ENCODE data around the gene NDUFAF8.
A peak's percentile ranks its signal among the peaks of the same experiment; 100 is the strongest.
"Not testable (repeated sequence)": the region's sequence is repeated elsewhere in the genome, so short reads cannot be mapped to it uniquely, and the experiment has no call there.

NDUFAF8 gene

DNA sequence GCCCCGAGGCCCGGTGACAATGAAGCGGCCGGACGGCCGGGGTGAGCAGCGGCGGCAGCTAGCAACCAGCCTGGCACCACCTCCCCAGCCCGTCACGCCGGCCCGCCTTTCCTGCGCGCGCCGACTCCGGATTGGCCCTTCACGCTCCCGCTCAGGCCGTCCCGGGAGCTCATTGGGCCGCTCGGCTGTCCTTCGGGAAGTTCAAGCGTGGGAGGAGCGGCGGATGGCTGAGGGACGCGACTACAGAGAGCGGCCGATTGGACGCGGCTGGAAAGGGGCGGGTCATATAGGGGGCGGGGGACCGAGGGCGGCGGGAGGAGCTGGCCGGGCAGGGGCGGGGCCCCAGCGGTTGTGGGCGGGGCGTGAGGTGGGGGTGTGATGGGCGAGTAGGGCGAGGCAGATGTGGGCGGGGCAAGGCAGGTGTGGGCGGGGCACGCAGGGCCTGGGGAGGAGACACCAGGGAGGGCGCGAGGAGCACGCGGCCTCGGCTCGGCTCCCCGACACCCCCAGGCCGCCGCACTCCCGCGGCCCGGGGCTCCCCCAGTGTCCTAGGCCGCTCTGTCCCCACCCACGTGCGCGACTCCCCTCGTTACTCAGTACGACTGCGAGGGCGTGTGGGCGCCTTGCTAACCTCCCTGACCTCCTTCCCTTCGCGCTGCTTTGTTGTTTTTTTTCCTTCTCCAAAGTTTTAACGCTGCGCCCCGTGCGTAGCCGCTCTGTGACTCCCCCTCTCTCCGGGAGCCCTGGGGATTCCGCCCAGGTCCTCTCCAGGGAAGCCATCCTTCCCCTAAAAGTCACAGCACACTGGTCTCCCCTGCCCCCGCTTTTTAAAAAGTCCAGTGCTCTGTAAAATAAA is 16.0 kb upstream of the NDUFAF8 start, which contains the start of gene CEP131:
Gene CEP131, minus strand, starts transcription at position 60 of the 856 bp plus-strand sequence. CDS start 2,909 bp downstream, outside the sequence.
- DNase-seq (ENCODE audit: low read depth in 2 of 3, low spot score in 1 of 3), result peak; percentile 99 to 100 (median 99)

DNA sequence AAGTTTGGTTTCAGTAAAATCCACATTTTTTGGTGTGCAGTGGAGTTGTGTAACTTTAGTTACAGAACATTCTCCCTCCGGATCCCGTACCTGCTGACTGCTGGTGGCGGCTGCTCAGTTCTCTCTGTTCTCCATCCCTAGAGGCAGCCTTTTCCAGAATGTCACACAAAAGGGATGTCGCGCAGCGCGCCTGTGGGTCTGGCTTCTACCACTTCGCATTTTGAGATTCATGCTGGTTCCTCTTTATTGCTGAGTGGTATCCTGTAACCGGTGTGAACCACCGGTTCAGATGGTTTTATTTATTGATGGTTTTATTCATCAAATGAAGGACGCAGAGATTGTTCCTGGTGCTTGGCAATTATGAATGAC is 15.4 kb upstream of the NDUFAF8 start:
- DNase-seq (ENCODE audit: low read depth in 2 of 3, low spot score in 1 of 3), result no peak

DNA sequence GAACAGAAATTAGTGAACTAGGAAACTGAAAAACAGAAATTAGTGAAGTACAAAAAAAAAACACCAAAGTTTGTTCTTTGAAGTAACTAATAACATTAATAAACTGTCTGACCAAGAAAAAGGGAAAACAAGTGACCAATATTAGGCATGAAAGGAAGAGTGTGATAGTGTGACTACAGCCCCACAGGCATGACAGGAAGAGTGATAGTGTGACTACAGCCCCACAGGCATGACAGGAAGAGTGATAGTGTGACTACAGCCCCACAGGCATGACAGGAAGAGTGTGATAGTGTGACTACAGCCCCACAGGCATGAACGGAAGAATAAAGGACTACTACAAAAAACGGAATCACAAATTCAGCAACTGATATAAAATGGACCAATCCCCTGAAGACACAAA is 11.5 kb upstream of the NDUFAF8 start:
- DNase-seq (ENCODE audit: low read depth in 2 of 3, low spot score in 1 of 3), result not testable (repeated sequence)

DNA sequence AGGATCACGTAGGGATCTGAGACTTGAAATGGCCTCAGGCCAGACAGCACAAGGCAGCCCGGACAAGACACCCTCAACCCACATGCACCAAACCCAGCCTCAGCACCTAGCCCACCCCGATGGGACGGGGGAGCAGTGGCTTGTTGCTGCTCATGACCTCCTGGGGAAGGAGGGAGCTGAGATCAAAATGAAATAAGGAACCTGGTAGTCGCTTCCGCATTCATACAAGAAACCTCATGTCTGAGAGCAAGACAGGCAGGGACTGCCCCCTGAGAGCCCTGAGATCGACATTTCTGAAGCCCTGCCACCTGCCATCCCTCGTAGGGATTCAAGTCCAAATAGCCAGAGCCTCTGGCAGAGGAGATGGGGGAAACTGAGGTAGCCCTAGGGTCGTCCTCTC is 10.7 kb upstream of the NDUFAF8 start:
- DNase-seq (ENCODE audit: low read depth in 2 of 3, low spot score in 1 of 3), result no peak

DNA sequence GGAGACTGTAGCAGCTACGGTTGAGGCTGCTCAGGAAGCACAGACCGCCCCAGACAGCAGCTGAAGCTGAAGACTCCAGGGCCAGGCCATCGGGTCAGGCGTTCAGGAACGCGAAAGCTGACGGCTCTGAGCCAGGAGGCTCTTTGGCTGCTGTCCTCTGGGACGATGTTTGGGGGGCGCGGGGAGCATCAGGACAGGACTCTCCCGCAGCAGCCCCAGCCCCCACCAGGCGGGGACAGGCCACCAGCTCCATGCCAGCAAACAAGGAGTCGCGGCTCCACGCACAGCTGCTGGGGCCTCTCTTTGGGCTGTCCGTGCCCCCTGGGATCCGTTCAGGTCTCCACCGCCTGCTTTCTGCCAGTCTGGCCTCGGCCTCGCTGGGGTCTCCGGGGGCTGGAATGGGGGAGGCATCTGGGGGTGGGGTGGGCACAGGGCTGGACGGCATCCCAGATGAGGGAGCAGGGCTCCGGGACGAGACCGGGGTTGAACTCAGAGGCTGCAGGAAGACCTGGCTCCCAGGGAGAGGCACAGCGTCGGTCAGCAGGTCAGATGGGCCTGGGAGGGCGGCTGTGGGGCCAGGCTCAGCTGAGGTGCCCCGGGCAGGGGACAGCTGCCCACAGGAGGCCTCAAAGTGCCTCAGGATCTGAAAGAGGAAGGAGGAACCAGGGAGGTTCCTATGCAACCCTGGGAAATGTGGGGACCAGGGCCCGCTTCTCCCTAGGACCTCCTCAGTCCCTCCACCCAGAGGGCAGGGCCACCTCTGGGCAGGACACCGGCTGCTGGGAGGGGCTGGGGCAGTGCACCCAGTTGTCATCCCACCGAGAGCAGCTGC is 10.1 kb upstream of the NDUFAF8 start:
- no peak for DNase-seq (ENCODE audit: low read depth in 2 of 3, low spot score in 1 of 3)

DNA sequence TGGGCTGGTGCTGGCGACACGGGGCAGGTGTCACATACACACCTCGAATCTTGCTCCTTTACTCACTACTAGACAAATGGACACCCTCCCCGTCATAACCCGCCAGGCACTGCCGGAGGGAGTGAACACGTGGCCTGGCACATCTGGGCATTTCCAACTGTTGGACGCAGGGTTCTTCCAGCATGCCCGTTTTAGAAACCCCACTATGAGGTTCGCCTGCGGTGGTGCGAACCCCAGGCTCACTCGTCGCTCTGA is 9.5 kb upstream of the NDUFAF8 start:
- no peak for DNase-seq (ENCODE audit: low read depth in 2 of 3, low spot score in 1 of 3)

DNA sequence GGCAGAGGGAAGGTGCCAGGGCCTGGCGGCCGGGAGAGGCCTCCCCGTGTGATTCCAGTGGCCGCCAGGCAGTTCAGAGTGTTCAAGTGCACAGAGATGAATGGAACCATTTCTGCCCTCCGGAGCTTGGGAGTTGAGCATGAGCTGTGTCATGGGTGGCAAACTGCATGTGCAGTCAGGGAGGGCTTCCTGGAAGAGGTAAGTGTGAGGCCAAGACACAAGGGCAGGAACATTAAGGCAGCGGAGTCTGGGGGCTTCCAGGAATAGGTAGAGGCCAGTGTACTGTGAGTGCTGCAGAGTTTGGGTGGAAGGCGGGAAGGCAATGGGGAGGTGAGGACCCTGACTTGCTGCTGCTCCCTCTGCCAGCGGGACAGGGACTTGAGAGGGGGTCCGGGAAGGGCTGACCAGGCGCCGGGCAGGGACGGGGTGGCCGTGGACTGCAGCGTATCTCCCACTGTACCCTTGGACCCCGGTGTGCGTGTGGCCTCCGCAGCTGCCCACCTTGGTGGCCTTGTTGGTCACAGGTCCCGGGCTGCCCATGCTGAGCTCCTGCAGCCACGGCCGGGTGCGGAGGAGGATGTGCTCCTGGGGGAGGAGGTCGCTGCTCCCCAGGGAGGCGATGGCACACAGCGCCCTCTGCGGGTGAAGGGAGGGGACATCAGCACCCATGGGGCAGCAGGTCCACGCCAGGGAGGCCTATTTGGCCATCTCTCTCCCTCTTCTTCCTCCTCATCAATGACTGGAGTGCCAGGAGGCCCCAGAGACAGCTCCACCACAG is 8.9 kb upstream of the NDUFAF8 start:
- DNase-seq (ENCODE audit: low read depth in 2 of 3, low spot score in 1 of 3), result no peak

DNA sequence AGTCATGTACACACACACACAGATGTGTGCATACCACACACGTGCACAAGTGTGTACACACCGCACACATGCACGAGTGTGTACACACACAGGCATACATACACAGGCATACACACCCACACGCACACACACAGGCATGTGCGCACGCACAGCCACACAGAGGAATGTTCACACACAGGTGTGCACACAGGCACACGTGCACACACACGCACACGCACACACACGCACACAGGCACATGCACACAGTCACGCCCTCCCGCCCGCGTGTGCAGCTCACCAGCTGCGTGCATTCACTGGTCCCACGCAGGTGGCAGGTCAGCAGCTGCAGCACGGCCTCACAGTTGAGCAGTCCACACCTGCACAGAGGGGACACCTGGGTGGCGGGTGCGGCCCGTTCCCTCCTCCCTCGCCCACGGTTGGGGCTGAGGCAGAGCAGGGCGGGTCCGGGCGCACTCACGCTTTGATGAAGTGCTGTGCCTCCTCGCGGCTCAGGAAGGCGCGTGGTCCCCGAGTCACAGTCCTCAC is 7.9 kb upstream of the NDUFAF8 start:
- no peak for DNase-seq (ENCODE audit: low read depth in 2 of 3, low spot score in 1 of 3)

DNA sequence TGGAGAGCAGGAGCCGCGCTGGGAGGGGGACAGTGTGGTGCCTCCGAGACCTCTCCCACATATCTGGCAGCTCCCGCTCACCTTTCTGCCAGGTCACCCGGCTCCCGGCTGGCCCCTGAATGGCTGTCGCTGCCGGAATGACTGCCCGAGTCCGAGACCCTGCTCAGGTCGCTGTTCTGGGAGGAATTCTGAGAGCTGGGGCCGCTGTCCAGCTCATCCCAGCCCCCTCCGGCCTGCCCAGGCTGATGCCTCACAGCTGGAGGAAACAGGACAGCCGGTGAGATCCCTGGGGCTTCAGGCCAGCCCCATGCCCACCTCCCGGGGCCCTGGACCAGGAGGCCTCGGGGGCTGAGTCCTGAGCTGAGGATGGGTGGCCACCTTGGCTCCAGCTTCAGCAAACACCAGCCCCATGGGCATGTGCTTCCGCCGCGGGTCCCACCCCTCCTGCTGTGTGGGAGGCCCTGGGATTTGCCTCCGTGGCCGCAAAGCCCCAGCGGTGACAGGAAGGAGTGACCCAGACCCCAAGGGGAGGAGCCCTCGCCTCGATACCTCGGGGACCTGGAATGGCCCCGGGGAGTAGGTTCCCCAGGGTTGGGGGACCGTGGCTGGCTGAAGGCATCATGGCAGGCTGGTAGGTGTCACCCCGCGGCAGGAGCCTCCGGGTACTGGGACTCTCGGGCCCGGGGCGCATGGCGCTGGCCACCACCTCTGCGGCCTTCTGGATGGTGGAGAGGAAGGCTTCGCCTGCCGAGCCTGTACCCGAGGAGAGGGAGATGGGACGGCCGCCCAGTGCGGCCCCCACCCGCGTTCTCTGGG is 7.1 kb upstream of the NDUFAF8 start:
- DNase-seq (ENCODE audit: low read depth in 2 of 3, low spot score in 1 of 3), result no peak

DNA sequence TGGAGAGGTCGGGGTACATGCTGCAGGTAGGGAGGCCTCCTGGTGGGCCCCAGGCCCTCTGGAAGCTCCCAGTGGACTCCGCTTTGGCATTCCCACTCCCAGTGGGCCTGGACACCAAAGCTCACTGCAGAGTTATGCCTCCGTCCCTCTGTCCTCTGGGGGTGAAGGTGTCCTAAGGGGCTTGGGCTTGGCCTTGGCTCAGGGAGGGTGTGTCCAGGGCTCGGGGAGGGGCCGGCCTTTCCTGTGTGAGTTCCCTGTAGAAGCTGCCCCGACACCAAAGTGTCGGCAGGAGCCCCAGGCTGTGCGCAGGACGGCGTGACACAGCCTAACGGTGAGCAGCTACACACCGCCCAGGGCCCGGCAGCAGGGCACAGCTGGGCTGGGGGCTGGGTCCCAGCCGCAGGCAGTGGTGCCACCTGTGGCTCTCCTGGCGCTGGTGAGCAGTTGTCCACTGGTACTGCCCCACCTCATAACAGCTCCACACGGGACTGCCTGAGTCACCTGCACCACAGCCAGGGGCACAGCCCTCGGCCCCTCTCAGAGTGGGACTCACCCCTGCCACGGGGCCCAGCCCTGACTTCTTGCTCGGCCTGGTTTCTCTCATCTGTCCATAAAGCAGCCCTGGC is 6.4 kb upstream of the NDUFAF8 start:
- DNase-seq (ENCODE audit: low read depth in 2 of 3, low spot score in 1 of 3), result no peak

DNA sequence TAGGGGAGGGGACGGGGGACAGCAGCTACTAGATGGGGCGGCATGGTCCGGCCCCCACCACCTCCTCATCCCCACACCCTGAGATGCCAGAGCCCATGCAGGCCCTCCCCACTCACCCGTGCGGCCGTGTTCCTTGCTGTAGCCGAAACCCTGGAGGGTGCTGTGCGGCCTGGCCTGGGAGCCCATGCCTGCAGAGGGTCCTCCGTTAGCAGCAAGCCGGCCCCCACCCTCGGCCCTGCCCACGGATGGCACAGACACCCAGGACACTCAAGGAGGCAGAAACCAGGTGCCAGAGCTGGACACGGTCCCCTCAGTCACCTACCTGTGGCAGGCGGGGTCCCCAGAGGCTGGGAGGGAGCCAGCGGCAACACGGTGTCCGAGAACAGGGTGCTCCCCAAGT is 5.8 kb upstream of the NDUFAF8 start:
- no peak for DNase-seq (ENCODE audit: low read depth in 2 of 3, low spot score in 1 of 3)

DNA sequence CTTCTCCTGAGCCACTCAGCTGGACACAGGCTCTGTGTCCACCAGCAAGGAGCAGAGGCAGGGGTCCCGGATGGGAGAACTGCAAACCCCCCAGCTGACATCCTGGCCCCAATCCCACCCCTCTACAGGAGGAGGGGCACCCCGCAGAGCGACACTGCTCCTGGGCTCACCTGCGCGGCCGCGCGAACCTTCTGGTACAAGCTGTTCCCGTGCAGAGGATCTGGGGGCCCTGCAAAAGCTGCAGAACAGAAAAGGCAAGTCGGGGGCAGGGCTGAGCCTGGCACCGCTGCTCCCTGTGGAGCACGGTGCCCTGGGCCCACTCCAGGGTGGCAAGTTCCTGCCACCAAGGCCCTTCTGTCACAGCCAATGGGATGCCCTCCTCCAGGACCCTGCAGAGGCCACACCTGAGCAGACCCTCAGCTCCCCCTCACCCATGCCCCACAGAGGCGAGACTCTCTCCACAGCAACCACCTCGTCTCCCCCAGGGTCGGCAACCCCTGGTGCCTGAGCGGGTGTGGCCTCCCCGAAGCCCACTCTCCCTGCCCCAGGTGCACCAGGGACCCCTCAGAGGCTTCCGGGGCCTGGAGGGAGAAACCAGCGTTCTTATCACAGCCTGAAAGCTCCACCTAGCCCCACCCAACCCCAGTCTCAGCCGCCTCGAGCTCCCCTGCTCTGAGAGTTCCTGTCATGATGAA is 5.2 kb upstream of the NDUFAF8 start:
- no peak for DNase-seq (ENCODE audit: low read depth in 2 of 3, low spot score in 1 of 3)

DNA sequence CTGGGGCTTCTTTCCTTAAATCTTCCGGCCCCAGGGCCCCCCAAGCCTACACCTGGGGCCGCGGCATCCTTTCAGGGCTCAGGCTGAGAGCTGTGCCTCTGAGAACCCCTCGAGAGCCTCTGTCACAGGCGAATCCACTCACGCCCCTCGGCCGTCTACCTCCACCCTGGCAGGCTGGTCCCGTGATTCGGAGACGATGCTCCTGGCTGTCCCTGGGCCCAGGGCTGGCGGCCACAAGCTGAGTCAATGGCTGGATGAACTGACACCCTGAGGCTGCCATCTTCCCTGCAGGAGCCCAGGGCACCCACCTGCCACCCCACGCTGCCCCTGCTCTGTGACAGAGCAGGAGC is 4.6 kb upstream of the NDUFAF8 start:
- DNase-seq (ENCODE audit: low read depth in 2 of 3, low spot score in 1 of 3), result no peak

DNA sequence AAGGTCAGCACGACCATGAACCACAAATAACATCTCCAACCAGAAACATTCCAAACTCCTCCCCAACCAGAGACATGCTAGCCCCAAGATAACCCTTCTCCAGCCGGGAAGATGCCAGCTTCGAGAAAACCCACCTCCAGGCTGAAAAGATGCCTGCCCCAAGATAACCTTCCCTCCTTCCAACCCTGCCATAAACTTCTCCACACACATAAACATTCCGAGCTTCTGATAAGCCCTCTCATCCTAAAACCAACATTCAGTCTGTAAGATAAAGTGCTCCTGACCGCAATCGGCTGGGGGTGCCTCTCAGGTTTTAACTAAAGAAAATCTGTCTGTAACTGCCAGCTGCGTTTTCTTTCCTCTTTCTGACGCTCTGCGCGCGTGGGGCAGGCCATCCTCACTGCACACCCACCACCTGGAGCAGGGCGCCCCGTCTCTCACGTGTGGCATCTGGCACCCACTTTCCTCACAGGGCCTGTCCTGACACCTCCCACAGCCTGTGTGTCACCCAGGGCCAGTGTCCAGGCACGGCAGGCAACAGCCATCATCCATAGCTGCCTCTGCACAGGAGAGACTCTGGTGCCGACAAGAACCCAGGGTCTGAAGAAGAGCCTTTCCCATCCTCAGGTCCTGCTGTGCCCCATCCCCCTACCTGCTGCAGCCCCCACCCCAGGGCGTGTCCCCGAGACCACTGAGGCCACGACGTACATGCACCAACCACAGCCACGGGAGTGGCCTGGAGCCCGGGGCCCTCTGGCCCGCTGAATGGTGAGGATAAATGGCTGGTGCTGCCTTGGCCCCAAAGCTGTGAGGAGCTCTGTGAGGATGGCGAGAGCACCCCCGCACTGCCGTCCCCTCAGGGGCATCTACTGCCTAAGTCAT is 3.9 kb upstream of the NDUFAF8 start:
- DNase-seq (ENCODE audit: low read depth in 2 of 3, low spot score in 1 of 3), result no peak

DNA sequence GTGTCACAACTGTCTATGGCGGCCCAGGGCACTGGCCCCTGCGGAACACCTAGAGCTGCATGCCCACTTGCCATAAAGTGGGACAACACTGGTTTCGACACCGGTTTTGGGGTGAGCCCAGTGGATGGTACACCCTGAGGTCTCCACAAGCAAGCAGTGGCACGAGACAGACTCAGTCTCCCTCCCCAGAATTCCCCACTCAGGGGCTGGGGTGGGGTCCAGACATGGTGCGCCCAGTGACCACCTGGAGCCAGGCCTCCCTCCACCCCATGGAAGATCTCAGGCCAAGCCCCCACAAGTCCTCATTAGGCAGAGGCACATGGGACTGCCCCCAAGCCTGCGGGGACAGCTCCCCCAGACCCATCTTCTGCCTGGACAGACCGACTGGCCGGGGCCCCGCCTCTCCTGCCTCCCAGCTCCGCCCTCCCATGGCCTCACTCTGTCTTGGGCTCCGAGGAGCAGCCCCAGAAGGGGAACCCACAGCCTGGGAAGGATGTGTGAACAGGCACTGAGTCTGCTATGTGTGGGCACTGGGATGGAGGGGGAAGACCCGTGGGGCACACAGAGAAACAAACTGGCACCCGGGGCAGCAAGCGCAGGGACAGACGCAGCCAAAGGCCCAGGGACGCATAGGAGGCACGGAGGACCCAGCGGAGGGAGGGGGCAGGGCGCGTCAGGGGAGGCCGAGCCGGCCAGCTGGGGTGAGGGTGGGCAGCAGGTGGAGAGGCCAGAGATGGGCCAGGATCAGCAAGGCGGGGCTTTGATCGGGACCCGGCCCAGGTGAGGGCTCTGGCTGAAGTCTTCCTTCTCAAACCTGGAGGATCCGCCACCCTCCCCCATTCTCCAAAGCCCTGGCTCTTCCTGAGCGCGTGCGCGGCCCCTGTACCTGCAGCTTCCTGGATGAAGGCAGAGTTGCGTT is 3.0 kb upstream of the NDUFAF8 start:
- DNase-seq (ENCODE audit: low read depth in 2 of 3, low spot score in 1 of 3), result no peak

DNA sequence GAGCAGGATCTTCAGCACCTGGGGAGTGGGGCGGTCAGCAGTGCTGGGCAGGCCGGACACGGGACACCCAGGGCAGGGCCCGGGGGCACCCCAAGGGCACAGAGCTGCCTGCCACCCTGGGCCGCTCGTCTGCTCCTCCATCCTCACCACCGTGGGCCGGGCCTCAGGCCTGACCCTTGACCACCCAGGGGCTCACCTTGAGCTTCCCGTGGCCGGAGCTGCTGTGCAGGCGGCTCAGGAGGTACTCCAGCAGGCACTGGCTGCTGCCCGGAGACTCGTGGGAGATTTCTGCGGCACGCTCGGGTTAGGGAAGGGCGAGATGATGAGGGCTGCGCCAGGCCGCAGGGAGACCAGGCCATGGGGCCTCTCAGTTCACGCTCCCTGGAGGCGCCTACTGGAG is 2.3 kb upstream of the NDUFAF8 start:
- DNase-seq (ENCODE audit: low read depth in 2 of 3, low spot score in 1 of 3), result no peak

DNA sequence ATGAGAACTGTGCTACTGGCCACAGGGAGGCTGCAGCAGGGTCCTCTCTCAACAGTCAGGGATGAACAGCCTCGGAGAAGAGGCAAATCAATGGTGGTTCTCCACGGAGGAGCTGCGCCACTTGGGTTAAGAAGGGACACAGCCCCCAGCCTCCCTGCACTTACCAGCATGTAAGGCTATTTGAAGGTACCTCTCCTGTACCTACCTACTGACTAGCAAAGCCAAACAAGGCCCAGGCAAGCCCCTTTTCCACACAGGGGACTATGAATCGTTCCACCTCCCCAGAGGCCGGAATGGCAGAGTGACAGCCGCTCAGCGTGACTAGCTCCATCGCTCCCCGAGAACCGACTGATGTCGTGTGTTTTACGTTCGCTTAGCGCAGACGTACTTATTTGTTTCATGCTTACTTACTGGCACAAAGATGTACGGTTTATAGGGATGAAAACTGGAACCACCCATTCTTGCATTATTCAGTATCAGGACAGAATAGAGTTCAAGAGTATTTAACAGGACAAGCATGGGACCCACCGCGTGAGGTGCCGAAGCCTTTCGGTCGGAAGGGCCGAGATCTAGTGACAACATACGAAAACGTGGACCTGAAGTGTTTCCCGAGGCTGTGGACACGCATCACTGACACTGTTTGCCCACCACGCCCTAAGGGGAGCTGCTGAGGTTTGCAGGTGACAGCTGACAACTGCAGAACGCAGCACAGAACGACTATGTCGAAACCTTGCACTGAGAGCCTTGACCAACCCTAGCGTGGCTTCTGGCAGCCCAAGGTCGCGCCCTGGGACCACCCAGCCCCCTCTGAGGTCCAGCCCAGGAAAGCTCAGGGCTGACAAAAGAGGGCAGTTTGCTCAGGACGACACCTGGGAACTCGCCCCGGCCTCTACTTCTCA is 1.3 kb upstream of the NDUFAF8 start:
- no peak for DNase-seq (ENCODE audit: low read depth in 2 of 3, low spot score in 1 of 3)
